GM21825 (cell line): ENCODE results near the gene FARSA.
A peak's percentile ranks its signal among the peaks of the same experiment; 100 is the strongest.
"Not testable (repeated sequence)": the region's sequence is repeated elsewhere in the genome, so short reads cannot be mapped to it uniquely, and the experiment has no call there.

ENCODE experiments used
- ATAC-seq: cut with Tn5 transposase; IDR thresholded peaks from one replicate; pipeline ENCODE4 v1.9.1; 2021; ENCODE audit warnings: mild to moderate bottlenecking, moderate library complexity; ENCODE audit not compliant: unreplicated experiment

The FARSA gene

DNA sequence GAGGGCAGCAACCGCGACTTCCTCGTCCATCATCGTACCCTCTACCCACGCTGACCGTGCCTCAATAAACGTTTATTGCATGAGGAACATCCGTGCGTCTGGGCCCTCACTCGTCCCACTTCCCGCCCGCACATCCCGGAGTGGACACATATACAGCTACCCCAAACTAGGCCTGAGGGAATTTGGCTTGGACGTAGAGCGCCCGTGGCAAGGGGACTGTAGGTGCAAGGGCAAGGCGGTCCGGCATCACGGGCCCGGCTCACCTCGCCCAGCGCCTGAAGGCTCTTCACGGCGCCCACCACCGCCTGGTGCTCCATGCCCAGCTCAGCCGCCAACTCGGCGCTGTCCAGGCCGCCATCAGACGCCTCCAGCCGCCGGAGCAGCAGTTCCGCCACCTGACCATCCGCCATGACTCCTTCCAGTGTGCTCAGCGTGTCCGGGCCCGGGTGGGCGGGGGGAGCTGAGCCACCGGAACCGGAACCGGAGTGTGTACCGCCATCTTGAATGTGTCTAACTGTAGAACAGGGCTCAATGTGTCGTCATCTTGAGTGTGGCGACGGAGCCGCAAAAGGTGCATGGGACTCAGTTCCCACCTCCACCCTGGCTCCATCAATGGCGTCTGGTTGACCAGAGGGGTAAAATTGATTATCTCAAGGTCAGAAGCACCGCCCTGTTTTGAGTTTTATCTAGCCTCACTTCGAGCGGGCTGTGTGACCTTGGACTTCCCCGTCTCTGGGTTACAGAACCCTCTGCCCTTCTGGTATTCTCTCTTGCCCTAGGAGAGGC is at the start of gene FARSA:
TSS of gene FARSA (minus strand) at position 425 of the 786 bp plus-strand sequence. CDS start at position 410, 15 bp downstream.
- peak; percentile 35 for ATAC-seq

DNA sequence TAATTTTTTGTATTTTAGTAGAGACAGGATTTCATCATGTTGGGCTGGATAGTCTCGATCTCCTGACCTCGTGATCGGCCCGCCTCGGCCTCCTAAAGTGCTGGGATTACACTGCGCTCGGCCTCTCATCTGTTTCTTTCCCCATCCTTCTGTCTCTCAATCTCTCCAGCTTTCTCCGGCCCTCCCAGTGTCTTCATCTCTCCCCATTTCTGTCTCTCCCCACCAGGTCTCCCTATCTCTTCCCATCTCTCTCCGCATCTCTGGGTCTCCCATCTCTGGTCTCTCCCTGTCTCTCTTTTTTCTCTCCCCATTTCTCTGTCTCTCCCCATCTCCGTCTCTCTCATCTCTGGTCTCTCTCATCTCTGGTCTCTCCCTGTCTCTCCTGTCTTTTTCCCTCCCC is 49.6 kb upstream of the FARSA start:
- ATAC-seq: no peak

DNA sequence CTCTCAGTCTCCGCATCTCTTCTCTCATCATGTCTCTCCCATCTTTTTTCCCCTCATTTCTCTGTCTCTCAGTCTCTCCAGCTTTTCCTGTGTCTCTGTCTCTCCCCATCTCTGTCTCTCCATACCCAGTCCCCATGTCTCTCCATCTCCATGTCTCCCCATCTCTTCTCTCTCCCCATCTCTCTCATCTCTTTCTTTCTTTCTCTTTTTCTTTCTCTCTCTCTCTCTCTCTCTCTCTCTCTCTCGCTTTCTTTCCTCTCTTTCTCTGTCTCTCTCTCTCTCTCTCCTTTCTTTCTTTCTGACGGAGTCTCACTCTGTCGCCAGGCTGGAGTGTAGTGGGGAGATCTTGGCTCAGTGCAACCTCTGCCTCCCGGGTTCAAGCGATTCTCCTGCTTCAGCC is 49.1 kb upstream of the FARSA start:
- ATAC-seq: no peak

DNA sequence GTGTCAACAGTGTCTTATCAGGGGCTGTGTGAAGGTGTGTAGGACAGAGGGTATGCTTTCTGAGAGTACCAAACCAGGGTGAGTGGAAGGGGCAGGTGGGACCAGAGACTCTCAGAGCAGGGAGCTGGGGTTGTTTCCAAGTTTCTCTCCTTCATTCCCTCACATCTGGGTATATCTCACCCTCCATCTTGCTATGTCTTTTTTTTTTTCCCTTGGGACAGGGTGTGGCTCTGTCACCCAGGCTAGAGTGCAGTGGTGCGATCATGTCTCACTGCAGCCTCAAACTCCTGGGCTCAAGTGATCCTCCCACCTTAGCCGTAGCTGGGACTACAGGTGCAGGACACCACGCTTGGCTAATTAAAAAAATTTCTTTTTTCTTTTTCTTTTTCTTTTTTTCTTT is 46.5 kb upstream of the FARSA start:
- ATAC-seq: no peak

DNA sequence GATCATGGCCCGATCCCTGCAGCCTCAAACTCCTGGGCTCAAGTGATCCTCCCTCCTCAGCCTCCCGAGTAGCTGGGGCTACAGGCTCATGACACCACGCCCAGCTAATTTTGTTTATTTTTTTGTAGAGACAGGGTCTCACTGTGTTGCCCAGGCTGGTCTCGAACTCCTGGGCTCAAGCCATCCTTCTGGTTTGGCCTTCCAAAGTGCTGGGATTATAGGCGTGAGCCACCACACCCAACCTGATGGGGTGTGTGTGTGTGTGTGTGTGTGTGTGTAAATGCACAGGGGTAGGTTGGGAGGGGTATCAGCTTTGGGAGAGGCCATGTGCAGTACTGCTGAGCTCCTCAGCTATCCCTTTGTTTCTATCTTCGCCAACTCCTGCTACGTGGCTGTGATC is 42.6 kb upstream of the FARSA start:
- not testable (repeated sequence) for ATAC-seq

DNA sequence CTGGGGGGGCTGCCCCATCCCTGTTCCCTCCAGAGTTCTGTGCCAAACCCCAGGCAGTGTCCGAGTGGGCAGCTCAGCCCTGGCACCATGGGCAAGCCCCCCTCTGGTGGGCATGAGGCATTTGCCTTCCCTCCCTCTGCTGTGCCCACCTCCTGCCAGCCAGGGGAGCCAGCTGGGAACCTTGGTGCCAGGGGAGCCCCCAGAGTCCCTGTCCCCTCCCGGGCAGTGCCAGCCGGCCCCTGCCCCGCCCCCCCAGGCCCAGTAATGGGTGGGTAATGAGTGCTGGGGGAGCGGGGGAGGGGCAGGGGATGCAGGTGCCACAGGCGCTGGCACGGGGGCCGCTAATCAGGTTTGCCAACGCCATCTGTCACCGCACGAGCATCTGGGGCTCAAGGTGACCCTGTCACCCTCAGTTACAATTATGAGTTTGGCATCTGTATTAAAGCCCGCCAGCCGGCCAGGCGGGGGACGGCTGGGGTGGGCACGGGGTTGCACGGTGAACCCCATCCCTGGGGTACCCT is 41.8 kb upstream of the FARSA start:
- no peak for ATAC-seq

DNA sequence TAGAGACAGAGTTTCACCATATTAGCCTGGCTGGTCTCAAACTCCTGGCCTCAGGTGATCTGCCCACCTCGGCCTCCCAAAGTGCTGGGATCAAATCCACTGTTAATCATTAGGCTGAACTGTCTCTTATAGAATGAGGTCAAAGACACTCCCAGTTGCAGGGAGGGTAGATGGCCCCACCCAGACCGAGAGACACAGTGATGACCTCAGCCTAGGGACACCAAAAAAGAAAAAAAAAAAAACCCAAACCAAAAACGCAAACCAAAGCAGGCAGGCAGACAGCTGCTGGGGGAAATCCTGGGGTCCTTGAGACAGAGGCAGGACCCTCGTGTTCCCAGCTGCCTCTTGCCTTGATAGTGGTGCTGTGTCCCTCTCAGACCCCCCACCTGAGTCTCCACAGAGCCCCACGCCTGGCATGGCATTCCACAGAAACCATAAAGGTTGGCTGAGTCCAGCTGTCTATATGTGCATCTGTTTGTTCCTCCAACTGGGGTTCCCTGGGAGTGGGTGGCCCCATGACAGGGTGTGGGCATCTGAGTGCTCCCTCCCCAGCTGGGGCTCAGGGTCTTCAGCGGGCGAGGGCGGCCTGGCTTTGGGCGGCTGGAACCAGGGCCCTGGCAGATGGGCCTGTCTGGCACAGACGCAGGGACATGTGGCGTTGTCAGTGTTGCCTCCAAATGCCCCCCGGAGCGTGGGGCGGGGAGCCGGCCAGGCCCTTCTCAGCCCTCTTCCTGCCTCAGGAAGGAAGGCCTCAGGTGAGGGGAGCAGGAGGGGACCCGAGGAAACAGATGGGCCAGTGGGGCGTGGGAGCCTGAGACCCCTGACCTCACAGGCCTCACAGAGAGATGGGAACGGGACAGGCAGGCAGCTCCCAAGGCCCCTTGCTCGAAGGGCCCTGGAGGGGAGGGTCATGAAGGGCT is 41.0 kb upstream of the FARSA start:
- ATAC-seq: no peak

DNA sequence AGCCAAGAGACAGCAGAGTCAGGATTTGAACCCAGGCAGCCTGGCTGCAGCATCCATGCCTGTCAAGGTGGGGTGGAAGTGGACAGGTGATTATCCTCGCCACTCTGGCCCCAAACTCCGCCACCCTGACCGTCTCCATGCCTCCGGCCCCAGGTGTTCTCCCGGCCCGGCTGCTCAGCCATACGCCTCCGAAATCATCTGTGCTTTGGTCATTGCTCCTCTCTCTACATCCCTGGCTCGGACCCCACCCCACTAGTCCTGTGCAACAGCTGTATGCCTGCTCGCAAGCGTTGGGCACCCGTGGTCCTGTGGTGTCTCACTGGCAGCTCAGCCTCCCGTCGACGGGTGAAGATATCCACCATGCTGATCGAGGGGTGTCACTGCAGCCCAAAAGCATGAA is 39.7 kb upstream of the FARSA start:
- ATAC-seq: no peak

DNA sequence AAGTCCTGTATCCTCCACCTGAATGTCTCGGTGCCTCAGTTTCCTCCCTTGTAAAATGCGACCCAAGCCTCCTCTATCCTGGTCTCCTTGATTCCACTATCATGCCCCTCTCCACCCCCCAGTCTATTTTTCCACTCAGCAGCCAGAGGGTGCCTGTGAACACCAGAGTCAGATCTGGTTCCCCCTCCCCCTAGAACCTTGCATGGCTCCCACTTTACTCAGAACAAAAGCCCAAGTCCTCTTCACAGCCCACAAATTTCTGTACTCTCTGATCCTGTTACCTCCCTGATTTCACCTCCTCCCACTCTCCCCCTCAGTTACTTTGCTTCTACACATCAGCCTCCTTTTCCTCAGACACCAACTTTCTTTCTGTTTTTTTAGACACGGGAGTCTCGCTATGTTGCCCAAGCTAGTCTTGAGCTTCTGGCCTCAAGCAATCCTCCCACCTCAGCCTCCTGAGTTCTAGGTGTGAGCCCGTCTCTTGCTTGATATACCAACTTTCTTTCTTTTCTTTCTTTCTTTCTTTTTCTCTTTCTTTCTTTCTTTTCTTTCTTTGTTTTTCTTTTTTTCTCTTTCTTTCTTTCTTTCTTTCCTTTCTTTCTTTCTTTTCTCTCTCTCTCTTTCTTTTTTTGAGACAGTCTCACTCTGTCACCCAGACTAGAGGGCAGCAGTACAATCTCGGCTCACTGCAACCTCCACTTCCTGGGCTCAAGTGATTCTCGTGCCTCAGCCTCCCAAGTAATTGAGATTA is 36.7 kb upstream of the FARSA start:
- no peak for ATAC-seq

DNA sequence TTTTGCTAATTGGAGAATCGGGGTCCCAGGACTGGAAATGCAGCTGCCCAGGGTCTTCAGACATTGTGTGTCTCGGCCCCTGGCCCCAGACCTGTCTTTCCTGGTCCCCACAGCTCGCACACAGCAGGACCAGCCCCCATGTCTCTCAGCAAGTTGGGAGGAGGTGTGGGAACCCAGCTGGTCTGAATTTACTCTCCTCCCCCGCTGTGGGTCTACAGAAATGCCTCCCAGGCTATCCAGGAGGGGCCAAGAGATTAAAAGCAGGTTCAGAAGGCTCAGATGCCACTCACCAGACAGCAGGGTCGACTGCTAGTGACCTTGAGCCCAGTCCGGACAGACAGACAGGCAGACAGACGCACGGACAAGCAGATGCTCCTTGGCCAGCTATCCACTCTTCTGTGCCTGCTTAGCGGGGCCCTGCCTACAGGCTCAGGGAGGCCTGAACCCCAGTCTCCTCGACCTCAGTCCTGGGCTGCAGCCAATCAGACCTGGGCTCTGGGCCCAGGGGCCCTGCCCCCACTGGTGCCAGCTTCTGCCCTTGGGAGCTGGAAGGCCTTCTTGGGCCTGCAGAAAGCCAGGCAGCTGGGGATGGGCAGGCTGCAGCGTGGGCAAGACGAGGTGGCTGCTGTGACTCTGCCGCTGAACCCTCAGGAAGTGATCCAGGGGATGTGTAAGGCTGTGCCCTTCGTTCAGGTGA is 35.9 kb upstream of the FARSA start, which contains the start of gene DAND5:
TSS of gene DAND5 (plus strand) at position 285 of the 697 bp plus-strand sequence. CDS start at position 370, 85 bp downstream.
- no peak for ATAC-seq

DNA sequence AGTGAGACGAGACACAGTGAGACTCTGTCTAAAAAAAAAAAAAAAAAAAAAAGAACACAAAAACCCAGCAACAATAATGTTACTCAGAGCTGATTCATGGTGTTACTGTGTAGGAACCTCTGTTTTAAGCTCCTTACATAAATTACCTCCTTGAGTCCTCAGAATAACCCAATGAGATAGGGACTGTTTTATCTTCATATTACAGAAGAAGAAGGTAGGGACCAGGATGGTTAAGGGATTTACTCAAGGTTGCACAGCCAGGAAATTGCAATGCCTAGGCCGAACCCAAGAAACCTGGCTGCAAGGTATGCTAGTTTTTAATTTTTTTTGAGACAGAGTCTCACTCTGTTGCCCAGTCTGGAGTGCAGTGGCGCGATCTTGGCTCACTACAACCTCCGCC is 34.4 kb upstream of the FARSA start:
- no peak for ATAC-seq

DNA sequence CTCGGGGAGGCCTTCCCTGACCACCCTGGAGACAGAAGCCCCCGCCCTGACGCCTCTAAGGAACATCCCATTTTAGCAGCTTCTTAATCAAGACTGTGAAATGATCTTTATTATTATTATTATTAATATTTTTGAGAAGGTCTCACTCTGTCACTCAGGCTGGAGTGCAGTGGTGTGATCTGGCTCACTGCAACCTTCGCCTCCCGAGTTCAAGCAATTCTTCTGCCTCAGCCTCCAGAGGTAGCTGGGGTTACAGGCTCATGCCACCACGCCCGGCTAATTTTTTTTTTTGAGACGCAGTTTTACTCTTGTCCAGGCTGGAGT is 32.3 kb upstream of the FARSA start:
- ATAC-seq: no peak

DNA sequence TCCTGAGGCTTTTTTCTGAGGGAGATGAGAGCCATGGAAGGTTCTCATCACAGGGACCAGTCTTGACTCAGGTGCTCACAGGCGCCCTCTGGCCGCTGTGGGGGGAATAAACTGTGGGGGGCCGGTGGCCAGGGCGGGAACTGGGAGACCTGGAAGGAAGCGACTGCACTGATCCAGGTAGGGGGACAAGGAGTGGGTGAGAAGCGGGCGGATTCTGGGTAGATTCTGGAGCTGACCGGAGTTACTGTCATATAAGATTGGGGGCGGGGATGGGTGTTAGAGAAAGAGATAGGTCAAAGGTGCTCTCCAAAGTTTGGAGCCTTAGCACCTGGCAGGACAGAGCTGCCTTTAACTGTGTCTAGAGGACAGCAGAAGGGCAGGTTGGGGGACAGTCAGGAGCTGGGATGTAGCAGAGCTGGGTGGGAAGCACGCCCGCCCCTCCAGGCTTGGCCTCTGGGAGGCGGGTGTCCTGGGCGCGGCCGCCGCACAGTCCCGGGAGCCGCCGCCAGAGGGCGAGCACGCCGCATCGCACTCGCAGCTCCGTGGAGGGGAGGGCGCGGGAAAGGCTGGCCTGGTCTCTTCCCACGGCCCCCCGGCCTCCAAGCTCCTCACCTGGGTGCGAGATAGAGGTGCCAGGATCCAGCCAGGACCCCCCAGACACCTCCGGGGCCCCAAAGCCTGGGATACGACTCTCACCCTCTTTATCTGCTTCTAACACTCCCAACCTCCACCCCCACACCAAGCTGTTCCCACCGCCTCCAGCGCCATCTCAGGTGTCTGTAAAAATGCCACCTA is 31.7 kb upstream of the FARSA start:
- ATAC-seq: peak; percentile 85

DNA sequence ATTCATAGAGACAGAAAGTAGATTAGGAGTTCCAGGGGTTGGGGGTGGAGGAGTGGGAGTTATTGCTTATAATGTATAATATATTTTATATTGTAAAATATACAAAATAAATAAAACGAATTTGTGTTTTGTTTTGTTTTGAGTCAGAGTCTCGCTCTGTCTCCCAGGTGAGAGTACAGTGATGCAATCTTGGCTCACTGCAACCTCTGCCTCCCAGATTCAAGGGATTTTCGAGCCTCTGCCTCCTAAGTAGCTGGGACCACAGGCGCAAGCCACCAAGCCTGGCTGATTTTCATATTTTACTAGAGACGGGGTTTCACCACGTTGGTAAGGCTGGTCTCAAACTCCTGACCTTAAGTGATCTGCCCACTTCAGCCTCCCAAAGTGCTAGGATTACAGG is 26.0 kb upstream of the FARSA start:
- no peak for ATAC-seq

DNA sequence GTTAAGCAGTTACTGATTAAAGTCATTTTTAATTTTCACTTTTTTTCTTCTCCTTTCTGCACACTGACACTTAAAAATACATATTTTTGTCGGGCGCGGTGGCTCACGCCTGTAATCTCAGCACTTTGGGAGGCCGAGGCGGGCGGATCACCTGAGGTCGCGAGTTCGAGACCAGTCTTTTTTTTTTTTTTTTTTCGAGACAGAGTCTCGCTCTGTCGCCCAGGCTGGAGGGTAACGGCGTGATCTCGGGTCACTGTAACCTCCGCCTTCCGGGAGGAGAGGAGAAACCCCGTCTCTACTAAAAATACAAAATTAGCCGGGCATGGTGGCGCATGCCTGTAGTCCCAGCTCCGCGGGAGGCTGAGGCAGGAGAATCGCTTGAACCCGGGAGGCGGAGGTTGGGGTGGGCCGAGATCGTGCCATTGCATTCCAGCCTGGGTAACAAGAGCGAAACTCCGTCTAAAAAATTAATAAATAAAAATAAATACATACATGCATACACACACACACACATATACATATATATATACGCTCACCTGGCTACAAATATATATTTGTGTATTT is 24.0 kb upstream of the FARSA start:
- ATAC-seq: not testable (repeated sequence)

DNA sequence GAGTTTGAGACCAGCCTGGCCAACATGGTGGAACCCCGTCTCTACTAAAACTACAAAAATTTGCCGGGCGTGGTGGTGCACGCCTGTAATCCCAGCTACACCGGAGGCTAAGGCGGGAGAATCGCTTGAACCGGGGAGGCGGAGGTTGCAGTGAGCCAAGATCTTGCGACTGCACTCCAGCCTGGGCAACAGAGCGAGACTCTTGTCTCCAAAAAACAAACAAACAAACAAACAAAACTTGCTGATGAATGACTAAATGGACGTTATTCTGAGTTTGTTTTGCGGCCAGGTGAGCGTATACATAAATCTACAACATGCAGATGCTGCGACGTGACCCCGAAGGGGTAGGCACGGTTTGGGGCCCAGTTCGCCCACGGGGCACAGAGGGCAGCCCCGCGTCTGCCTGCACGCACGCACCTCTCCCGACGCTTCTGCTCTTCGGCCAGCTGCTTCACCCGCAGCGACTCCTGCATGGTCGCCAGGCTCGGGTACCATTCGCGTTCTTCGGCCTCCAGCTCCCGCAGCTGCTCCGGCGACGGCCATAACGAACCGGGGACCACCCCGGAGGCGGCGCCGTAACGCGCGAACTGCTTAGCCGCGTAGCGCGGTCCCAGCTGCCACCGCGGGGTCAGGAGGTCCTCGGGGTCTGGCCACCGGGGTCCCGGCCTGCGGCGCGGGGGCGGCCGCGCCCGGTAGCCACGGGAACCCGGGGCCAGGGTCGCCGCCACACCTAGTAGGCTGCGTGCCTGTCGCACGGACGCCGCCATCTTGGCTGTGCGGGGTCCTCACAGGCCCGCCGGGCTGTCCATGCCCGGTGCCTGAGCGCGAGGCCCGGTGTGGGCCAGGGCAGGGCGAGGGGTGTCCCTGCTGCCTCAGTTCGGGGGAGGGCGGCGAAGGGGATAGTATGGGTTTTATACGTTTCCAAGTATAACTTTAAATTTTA is 23.2 kb upstream of the FARSA start, which contains the start of gene GADD45GIP1:
TSS of gene GADD45GIP1 (minus strand) at position 778 of the 943 bp plus-strand sequence. CDS start at position 767, 11 bp downstream.
- no peak for ATAC-seq

DNA sequence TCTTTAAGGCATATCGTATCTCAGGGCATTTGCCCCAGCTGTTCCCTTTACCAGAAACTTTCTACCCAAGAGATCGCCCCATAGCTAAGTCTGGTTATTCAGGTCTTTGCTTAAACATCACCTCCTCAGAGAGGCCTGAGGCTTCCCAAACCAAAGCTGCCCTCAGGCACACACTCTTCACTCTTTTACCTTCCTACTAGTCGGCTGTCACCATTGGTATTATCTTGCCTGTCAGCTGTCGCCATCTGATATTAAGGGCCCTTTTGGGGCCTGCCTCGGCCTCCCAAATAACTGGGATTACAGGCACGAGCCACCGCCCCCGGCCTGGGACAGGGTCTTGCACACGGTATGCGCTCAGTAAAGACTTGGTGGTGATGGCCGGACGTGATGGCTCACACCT is 22.5 kb upstream of the FARSA start:
- no peak for ATAC-seq

DNA sequence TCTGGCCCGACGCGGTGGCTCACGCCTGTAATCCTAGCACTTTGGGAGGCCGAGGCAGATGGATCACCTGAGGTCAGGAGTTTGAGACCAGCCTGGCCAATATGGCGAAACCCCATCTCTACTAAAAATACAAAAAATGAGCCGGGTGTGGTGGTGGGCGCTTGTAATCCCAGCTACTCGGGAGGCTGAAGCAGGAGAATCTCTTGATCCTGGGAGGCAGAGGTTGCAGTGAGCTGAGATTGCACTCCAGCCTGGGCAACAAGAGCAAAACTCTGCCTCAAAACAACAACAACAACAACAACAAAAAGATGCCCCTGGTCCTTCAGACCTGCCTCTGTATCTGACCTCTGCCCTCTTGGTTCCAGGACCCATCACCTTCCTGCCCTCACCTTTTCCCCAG is 22.1 kb upstream of the FARSA start:
- not testable (repeated sequence) for ATAC-seq
